Measurements from ENCODE around the gene GNAO1.

GNAO1 gene

DNA sequence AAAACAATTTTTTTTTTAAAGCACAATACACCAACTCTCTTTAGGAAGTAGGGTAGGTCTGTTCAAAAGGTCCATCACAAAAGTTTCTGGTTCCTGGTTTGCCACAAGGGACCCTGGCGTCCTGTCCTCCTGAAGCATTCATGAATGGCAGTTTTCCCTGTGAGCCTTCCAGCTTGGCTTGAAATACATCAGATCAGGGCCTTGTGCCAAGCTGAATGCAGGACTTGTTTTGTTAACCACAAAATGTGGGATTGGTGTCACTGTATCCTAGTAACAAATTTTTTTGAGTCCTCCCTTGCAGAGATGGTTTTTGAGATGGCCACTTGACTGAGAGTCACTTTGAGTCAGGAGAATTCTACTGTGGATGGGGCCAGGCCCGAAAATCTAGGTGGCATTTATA lies 3.9 kb downstream of the GNAO1 start:
- Histone ChIP-seq H3K4me1 (peaks cover 0 to 45% (median 37%) of the 10 kb centered on the region in 4 donors), H3K9me3 (no peaks in the 10 kb centered on the region), H3K4me3 (no peak overlapping the region), H3K36me3 (no peaks in the 10 kb centered on the region), H3K27me3 (no peaks in the 10 kb centered on the region), H3K27ac (no peak overlapping the region)
- TF ChIP-seq, protein P1, sequence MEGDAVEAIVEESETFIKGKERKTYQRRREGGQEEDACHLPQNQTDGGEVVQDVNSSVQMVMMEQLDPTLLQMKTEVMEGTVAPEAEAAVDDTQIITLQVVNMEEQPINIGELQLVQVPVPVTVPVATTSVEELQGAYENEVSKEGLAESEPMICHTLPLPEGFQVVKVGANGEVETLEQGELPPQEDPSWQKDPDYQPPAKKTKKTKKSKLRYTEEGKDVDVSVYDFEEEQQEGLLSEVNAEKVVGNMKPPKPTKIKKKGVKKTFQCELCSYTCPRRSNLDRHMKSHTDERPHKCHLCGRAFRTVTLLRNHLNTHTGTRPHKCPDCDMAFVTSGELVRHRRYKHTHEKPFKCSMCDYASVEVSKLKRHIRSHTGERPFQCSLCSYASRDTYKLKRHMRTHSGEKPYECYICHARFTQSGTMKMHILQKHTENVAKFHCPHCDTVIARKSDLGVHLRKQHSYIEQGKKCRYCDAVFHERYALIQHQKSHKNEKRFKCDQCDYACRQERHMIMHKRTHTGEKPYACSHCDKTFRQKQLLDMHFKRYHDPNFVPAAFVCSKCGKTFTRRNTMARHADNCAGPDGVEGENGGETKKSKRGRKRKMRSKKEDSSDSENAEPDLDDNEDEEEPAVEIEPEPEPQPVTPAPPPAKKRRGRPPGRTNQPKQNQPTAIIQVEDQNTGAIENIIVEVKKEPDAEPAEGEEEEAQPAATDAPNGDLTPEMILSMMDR (IDR thresholded peaks at IDR 0.05) = no peak
- intact Hi-C loops (cut with DNase I; ENCODE audit: low total_unique reads) = no loop called here
- DNase-seq = no peak

- no peaks in the 10 kb centered on the region for H3K27me3 ChIP-seq
- no peak for DNase-seq
- H3K9me3 ChIP-seq = no peaks in the 10 kb centered on the region
- TF ChIP-seq, protein P1 (IDR thresholded peaks at IDR 0.05) = no peak
- intact Hi-C loops (cut with DNase I; ENCODE audit: low total_unique reads) = no loop called here
- no peak overlapping the region for H3K4me3 ChIP-seq
- H3K4me1 ChIP-seq = peaks cover 0 to 43% (median 37%) of the 10 kb centered on the region in 4 donors
- H3K27ac ChIP-seq = no peak overlapping the region
- H3K36me3 ChIP-seq = no peaks in the 10 kb centered on the region
Measured at GRCh38 chr16:56196381-56196780, 5.1 kb downstream of the GNAO1 start.

DNA sequence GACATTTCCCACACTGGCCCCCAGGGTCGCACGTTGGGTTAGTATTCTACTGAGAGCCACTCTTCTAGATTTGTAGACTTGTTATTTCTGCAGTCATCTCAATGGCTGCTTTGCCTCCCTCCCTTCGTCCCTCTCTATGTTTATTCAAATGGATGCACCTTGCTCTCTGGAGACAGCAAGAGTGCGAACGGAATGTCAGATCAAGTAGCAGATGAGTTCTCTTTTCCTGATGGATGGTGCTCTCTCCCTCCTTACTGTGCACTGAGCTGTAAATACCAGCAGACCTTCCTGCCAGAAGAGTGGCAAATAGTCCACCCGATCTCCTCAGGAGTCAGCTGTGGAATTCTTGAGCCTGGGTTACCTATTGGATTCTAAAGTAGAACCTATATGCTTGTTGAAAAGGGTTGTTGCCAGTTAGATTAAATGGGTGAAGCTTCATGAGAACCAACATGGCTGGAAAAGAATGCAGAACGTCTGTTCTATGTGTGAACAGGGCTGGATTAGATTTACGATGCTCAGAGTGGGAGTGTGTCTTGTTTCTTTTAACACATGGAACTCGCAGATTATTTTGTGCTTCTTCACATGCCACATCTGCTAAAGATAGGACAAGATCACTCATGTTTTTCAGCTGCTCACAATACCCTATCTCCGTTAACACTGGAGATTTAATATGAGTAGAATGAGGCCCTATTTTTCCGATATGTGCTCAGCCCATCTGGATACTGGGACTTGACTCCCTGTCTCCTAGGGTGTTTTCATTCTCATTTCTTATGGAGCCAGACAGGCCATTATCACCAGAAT lies 6.1 kb downstream of the GNAO1 start:
- no peak for DNase-seq
- Histone ChIP-seq H3K9me3 (no peaks in the 10 kb centered on the region), H3K4me3 (no peak overlapping the region), H3K27ac (no peak overlapping the region), H3K36me3 (no peaks in the 10 kb centered on the region), H3K4me1 (peaks cover 0 to 44% (median 36%) of the 10 kb centered on the region in 4 donors), H3K27me3 (no peaks in the 10 kb centered on the region)
- intact Hi-C loops (cut with DNase I; ENCODE audit: low total_unique reads) = no loop called here
- TF ChIP-seq, protein P1 (IDR thresholded peaks at IDR 0.05) = no peak

- DNase-seq = no peak
- Histone ChIP-seq H3K9me3 (no peaks in the 10 kb centered on the region), H3K4me3 (no peak overlapping the region), H3K27ac (no peak overlapping the region), H3K27me3 (no peaks in the 10 kb centered on the region), H3K36me3 (no peaks in the 10 kb centered on the region), H3K4me1 (peaks cover 0 to 42% (median 33%) of the 10 kb centered on the region in 4 donors)
- TF ChIP-seq, protein P1 (IDR thresholded peaks at IDR 0.05) = no peak
- intact Hi-C loops (cut with DNase I; ENCODE audit: low total_unique reads) = no loop called here
Measured at GRCh38 chr16:56198006-56198754, 6.9 kb downstream of the GNAO1 start.

DNA sequence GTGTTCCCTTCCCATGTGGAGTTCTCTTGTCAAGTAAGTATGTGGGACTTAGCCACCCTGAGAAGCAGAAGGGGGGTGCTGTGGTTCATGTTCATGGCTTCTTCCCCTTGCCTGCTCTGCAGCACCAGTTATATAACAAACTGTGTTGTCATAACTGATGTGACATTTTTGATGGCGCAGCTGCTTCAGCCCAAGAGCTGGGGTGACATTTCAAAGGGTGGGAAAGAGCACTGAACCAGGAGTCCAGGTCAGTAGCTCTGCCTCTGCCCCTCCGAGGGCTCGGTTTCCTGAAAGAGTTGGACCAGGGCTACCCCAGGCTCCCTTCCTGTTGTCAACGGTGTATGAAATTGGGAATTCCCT lies 7.4 kb downstream of the GNAO1 start:
- Histone ChIP-seq H3K36me3 (no peaks in the 10 kb centered on the region), H3K4me1 (peaks cover 0 to 36% (median 28%) of the 10 kb centered on the region in 4 donors), H3K4me3 (no peak overlapping the region), H3K27me3 (no peaks in the 10 kb centered on the region), H3K9me3 (no peaks in the 10 kb centered on the region), H3K27ac (no peak overlapping the region)
- TF ChIP-seq, protein P1 (IDR thresholded peaks at IDR 0.05) = no peak
- DNase-seq = no peak
- intact Hi-C loops (cut with DNase I; ENCODE audit: low total_unique reads) = no loop called here
